HL-60 (cell line): ENCODE measurements around the gene TMEM233.

Experiments used
- CTCF ChIP-seq: IDR thresholded peaks from one replicate; pipeline ENCODE4 v1.5.1; 2011; ENCODE audit warnings: low read length, control low read depth, inconsistent platforms; ENCODE audit not compliant: insufficient read depth
- TF ChIP-seq, protein P1 (sequence below): IDR thresholded peaks from 2 replicates; pipeline ENCODE4 v1.6.1; 2012; ENCODE audit warnings: low read depth; ENCODE audit not compliant: insufficient replicate concordance

DNA sequence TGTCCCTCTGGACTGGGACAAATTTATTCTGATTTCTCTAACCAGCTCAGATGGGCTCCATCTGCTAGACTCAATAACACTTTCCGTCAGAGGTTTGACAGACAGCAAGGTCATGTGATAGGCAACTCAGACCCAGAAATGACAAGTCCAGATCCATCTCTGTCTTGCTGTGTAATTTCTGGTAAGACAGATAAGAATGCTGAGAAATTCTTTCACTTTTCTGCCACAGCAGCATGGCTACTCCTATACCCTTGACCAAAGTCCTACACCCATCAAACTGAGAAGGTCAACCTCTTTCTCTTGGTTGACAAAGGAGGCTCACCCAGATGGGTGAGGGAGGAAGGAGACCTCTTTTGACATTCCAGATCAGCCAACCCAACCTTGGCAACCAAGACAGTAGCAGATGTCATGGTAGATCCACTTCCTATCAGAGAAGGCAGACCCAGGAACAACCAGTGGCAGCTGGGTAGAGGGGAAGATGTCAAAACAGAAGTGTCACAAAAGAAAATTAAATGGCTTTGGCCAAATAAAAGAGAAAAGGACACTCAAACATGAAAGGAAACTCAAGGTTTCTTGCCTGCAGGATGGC, 37.5 kb downstream of the TMEM233 start:
- TF ChIP-seq CTCF: no peak
- TF ChIP-seq, protein P1, sequence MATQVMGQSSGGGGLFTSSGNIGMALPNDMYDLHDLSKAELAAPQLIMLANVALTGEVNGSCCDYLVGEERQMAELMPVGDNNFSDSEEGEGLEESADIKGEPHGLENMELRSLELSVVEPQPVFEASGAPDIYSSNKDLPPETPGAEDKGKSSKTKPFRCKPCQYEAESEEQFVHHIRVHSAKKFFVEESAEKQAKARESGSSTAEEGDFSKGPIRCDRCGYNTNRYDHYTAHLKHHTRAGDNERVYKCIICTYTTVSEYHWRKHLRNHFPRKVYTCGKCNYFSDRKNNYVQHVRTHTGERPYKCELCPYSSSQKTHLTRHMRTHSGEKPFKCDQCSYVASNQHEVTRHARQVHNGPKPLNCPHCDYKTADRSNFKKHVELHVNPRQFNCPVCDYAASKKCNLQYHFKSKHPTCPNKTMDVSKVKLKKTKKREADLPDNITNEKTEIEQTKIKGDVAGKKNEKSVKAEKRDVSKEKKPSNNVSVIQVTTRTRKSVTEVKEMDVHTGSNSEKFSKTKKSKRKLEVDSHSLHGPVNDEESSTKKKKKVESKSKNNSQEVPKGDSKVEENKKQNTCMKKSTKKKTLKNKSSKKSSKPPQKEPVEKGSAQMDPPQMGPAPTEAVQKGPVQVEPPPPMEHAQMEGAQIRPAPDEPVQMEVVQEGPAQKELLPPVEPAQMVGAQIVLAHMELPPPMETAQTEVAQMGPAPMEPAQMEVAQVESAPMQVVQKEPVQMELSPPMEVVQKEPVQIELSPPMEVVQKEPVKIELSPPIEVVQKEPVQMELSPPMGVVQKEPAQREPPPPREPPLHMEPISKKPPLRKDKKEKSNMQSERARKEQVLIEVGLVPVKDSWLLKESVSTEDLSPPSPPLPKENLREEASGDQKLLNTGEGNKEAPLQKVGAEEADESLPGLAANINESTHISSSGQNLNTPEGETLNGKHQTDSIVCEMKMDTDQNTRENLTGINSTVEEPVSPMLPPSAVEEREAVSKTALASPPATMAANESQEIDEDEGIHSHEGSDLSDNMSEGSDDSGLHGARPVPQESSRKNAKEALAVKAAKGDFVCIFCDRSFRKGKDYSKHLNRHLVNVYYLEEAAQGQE: no peak
